GM18873 (cell line): ENCODE data around the gene SRRT.
"Not testable (repeated sequence)": the region's sequence is repeated elsewhere in the genome, so short reads cannot be mapped to it uniquely, and the experiment has no call there.

Experiments
- ATAC-seq: cut with Tn5 transposase; IDR thresholded peaks from one replicate; pipeline ENCODE4 v1.9.1; 2021; ENCODE audit warnings: mild to moderate bottlenecking, moderate library complexity, moderate number of reproducible peaks; ENCODE audit not compliant: unreplicated experiment, low FRiP score

The SRRT gene

DNA sequence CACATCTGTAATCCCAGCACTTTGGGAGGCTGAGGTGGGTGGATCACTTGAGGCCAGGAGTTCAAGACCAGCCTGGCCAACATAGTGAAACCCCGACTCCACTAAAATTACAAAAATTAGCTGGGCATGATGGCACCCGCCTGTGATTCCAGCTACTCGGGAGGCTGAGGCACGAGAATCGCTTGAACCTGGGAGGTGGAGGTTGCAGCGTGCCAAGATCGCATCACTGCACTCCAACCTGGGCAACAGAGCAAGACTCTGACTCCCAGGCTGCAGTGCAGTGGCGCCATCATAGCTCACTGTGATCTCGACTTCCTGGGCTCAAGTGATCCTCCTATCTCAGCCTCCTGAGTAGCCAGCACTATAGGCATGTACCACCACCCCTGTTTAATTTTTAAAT lies 20.0 kb upstream of the SRRT start:
- not testable (repeated sequence) for ATAC-seq

DNA sequence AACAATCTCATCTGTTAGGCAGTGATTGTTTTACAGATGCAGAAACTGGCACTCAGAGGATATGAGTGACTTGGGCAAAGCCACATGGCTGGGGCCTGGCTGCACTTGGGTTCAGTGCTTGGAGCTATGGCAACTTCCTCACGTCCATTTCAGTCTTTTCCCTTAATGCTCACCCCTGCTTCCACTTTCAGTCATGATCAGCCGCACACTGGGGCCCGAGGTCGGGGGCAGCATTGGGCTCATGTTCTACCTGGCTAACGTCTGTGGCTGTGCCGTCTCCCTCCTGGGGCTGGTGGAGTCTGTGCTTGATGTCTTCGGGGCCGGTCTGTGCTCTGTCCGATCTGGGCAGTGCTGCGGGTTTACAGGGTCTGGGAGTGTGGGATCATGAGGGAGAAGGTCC lies 19.4 kb upstream of the SRRT start:
- no peak for ATAC-seq

DNA sequence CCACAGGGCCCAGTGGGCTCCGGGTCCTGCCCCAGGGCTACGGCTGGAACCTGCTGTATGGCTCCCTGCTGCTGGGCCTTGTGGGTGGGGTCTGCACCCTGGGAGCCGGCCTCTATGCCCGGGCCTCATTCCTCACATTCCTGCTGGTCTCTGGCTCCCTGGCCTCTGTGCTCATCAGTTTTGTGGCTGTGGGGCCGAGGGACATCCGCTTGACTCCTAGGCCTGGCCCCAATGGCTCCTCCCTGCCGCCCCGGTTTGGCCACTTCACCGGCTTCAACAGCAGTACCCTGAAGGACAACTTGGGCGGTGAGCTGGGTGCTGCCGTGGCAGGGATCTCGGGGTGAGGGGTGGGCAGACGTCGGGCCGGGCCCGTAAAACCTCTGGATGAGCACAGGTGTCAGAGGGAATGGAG lies 18.0 kb upstream of the SRRT start:
- ATAC-seq: no peak

DNA sequence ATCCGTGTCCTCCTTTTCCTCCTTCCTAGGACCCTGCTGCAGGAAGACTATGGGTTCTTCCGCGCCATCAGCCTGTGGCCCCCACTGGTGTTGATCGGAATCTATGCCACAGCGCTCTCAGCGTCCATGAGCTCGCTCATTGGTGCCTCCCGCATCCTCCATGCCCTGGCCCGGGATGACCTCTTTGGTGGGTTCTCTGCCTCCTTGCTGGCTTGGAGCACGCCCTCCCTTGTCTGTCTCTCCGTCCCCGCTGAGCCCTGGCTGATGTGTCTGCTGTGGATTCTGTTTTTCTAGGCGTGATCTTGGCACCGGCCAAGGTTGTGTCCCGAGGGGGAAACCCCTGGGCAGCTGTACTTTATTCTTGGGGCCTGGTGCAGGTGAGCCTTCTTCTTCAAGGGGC lies 15.0 kb upstream of the SRRT start:
- no peak for ATAC-seq

DNA sequence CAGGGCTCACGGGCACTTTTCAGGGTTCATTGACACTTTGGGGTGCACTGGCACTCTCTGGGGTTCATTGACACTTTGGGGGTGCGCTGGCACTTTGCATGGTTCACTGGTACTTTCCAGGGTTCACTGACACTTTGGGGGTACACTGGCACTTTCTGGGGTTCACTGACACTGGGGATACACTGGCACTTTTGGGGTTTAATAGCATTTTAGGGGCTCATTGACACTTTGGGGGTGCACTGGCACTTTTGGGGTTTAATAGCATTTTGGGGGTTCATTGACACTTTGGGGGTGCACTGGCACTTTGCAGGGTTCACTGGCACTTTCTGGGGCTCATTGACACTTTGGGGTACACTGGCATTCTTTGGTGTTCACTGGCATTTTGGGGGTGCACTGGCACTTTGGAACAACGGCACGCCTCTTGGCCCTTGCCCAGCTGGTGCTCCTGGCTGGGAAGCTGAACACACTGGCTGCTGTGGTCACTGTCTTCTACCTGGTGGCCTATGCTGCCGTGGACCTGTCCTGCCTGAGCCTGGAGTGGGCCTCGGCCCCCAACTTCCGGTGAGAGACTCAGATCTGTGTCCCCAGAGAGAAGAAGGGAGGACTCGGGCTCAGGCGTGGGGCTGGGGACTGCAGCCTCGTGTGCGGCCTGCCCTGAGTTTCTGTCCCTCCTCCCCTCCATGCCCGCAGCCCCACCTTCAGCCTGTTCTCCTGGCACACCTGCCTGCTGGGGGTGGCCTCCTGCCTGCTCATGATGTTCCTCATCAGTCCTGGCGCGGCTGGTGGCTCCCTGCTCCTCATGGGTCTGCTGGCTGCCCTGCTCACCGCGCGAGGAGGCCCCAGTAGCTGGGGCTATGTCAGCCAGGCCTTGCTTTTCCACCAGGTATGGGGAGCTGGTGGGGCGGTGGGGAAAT lies 13.9 kb upstream of the SRRT start:
- ATAC-seq: no peak

DNA sequence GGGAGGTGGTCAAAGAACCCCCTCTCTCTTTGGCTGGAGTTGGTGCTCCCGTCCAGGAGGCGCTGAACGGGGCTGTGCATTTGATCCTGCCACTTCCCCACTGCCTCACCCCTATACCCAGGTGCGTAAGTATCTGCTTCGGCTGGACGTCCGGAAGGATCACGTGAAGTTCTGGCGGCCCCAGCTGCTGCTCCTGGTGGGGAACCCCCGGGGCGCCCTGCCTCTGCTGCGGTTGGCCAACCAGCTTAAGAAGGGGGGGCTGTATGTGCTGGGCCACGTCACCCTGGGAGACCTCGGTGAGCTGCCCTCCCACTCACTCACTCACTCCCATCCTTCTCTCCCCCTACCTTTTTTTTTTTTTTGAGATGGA lies 13.3 kb upstream of the SRRT start:
- no peak for ATAC-seq

DNA sequence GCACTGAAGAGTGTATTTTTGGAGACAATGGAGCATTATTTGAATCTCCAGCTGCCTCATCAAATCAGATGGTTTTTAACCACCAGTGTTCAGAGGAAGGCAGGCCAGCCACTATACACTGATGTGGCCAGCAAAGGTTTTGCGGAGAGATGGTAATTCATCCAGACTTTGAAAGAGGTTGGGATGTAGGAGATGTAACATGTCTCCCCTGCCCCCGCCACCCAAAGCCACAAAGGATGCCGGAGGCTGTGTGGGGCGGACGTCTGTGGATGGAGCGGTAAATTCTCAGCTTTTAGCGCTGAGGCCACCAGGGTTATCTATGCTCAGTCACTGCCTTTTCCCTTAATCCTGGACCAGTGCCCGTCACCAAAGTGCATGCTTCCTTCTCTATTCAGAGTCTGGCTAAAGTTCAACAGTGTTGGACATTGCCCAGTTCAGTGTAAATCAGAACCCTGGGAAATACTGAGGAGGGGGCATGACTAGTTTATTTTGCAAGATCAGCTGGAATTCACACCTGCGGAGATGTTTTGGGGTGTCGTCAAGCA lies 11.4 kb upstream of the SRRT start:
- no peak for ATAC-seq

DNA sequence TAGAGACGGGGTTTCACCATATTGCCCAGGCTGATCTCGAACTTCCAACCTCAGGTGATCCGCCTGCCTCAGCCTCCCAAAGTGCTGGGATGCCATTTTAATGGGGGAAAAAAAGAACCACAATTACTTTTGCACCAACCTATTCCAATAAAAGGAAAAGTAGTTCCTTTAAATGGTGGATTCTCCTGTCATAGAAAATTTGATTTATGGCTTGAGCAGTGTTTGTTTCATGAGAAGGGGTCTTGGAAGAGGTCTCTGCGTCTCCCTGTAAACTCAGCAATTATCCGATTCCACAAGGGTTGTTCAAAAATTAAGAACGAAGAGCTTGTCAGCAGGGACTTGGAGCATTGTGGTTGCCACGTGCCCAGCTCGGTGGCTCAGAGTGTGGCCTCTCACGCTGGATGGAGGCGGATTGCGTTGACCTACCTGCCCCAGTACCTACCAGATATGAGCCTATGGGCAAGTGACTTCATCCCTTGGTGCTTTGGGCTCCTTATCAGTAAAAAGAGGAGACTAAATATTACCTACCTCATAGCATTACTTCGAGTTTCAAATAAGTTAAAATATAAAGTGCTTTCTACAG lies 10.5 kb upstream of the SRRT start:
- ATAC-seq: no peak

DNA sequence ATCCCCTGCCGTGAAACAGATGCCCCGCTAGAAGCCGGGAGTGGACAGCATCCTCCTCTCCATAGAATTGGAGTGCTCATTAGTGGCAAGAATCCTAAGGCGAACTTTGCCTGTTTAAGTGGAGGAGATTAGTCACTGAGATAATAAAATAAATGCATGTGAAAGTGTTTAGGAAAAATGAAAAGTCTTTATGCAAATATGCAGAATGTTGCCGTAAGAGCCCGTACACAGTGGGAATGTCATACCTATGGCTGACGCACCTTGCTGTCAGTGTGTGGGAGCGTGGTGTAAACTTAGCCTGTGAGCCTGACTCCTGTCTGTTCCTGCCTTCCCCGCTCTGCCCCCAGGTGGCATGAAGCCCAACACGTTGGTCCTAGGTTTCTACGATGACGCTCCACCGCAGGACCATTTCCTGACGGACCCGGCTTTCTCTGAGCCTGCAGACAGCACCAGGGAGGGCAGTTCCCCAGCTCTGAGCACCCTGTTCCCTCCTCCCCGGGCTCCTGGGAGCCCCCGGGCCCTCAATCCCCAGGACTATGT lies 9.5 kb upstream of the SRRT start:
- no peak for ATAC-seq

DNA sequence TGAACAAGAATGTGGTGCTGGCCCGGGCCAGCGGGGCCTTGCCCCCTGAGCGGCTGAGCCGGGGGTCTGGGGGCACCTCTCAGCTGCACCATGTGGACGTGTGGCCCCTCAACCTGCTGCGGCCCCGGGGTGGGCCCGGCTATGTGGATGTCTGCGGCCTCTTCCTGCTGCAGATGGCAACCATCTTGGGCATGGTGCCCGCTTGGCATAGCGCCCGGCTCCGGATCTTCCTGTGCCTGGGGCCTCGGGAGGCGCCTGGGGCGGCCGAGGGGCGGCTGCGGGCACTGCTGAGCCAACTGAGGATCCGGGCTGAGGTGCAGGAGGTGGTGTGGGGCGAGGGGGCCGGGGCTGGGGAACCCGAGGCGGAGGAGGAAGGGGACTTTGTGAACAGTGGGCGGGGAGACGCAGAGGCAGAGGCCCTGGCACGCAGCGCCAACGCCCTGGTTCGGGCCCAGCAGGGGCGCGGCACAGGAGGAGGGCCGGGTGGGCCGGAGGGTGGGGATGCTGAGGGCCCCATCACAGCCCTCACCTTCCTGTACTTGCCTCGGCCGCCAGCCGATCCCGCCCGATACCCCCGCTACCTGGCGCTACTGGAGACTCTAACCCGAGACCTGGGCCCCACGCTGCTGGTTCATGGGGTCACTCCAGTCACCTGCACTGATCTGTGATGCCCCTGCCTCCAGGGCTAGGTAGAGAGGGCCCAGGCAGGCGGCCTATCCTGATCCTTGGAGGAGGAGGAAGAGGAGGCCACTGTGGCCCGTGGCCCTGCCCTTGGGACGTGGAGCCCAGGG lies 8.8 kb upstream of the SRRT start:
- ATAC-seq: no peak

DNA sequence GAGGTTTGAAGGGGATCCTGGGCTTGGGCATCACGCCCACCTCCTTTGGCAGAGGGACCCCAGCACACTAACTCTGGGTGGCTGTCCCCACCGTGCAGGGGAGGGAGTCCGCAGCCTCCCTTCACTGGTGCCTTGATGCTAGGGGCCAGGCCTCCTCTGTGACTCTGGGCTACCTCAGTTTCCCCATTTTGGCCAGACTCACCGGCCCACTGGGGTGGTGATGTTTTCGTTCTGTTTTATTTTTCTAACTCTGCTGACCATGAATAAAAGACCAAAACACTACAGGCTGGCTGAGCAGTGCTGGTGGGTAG lies 8.2 kb upstream of the SRRT start:
- no peak for ATAC-seq

DNA sequence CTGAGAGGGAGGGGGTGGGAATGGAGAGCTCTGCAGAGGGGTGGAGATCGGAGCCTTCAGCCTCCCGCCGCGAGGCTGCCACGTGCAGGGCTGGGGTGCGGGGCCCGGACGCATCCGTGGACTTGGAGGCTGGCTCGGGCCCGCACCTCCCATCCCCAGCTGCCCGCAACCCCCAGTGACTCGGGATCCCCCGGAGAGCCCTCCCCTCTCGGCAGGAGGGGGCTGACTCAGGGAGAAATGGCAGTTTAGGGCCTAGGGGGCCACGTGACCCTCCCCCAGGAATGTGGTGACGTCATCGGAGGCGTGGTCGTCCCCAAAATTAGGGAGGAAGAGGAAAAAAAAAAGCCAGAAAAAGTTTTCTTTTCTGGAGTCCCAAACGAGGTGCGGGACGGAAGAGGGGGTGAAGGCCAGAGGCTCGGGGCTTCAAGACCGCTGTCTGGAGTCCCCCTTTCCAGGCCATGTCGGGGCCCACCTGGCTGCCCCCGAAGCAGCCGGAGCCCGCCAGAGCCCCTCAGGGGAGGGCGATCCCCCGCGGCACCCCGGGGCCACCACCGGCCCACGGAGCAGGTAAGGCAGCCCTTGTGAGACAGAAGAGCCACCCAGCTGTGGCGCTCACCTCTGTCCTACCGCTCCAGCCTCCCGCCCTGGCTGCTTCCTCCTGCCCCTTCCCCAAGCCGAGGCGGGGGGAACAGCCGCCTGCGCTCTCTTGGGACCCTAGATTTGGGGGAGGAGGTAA lies 7.7 kb upstream of the SRRT start, which contains the start of gene TRIP6:
TRIP6 (plus strand) TSS at position 348 of the 736 bp plus-strand sequence; CDS start at position 459, 111 bp downstream.
- no peak for ATAC-seq

DNA sequence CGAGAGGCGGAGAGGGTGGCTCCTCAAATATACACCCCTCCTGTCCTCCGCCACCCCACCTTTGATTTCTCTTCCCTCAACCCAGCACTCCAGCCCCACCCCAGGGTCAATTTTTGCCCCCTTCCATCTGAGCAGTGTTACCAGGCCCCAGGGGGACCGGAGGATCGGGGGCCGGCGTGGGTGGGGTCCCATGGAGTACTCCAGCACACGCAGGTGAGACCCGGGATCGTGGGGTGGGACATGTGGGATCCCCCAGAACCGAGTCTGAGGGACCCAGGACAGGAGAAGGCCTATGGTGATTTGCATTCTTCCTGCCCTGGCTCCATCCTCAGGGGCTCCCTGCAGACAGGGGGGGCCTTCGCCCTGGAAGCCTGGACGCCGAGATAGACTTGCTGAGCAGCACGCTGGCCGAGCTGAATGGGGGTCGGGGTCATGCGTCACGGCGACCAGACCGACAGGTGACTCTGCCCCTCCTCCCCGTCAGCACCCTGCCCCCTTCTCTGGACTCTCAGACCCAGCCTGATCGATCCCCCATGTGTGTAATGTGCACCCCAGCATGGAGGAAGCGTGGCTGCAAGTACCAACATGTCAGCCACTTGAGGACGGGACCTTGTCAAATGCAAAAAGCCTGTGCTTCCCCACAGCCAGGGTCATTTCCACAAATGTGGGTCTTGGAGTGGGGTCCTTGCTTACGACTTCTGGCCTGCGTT lies 7.0 kb upstream of the SRRT start:
- no peak for ATAC-seq

DNA sequence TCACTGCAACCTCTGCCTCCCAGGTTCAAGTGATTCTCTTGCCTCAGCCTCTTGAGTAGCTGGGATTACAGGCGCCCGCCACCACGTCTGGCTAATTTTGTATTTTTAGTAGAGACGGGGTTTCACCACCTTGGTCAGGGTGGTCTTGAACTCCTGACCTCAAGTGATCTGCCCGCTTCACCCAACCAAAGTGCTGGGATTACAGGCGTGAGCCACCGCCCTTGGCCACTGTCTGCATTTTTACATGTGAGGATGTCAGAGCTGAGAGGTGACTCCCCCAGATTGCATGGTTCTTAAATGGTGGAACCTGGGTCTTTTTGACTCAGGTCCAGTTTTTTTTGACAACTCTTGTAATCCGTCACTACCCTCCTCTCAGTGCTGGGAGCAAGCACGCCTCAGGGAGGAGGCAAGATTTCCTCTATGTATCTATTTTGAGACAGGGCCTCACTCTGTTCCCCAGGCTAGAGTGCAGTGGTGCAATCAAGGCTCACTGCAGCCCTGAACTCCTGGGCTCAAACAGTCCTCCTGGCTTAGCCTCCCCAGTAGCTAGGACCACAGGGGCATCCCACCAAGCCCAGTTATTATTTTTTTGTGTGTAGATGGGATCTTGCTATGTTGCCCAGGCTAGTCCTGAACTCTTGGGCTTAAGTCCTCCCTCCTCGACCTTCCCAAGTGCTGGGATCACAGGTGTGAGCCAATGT lies 1.2 kb upstream of the SRRT start:
- no peak for ATAC-seq

DNA sequence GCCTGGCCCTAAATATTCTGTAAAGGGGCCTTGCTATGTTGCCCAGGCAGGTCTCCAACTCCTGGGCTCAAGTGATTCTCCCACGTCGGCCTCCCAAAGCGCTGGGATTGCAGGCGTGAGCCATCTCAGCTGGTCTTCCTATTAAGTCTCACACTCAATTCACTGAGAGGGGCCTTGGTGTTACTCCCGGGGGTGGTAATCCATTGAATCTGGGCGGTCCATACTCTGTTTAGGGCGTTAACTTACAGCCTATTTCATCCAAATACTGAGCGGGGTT lies 665 bp upstream of the SRRT start:
- no peak for ATAC-seq

DNA sequence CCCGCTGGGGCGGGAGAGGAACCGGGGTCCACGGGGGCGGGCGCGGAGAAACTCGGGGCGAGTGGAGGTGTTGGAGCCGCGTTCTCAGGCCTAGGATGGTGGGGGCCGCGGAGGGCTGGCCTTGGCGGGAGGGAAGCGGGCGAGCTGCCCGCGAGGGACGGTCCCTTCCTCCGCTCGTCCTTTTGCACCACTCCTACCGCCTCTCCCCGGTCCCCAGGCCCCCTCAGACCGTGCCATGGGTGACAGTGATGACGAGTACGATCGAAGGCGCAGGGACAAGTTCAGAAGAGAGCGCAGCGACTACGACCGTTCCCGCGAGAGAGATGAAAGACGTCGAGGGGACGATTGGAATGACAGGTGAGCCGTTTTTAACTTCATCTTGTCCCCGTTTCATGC lies 451 bp downstream of the SRRT start:
- no peak for ATAC-seq

DNA sequence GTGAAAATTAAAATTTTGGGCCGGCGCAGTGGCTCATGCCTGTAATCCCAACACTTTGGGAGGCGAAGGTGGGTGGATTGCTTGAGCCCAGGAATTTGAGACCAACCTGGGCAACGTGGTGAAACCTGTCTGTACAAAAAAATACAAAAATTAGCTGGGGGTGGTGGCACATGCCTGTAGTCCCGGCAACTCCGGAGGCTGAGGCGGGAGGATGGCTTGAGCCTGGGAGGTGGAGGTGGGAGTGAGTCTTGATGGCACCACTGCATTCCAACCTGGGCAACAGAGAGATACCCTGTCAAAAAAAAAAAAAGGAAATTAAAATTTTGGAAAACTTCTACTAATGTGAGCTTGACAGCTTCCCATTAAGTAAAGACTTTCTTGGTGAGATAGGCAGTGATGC lies 3.1 kb downstream of the SRRT start:
- ATAC-seq: no peak

DNA sequence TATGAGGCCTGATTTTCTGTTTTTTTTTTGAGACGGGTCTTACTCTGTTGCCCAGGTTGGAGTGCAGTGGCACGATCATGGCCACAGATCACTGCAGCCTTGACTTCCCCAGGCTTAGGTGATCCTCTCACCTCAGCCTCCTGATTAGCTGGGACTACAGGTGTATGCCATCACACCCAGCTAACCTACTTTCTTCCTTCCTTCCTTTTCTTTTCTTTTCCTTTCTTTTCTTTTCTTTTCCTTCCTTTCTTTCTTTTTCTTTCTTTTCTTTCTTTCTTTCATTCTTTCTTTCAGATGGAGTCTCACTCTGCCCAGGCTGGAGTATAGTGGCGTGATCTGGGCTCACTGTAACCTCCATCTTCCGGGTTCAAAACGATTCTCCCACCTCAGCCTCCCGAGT lies 3.8 kb downstream of the SRRT start:
- no peak for ATAC-seq

DNA sequence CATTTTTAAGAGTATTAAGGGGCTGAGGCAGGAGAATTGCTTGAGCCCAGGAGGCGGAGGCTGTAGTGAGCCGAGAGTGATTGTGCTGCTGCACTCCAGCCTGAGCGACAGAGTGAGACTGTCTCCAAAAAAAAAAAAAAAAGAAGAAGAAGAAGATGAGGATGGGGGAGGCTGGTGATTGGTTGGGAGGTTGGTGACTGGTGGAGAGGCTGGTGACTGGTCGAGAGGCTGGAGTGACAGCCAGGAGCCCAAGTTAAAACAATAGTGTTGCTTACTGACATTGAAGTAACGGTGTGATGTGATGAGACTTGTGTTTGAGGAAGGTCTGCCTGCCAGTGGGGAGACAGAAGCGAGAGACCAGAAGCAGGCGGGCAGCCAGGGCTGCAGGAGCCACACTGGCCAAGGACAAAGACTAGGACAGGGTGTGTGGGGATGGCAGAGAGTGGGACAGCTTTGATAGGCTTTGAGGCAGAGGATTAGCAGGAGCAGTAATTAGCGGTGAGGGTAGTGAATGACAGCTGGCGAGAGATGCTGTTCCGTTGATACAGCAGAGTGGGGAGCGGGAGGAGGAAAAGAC lies 4.9 kb downstream of the SRRT start:
- no peak for ATAC-seq
